T-helper 1 cell (primary cell): ENCODE results near the gene CDH23.

ENCODE experiments used
- DNase-seq, 5 donors: peaks; one replicate each; pipeline ENCODE4 v3.0.0-alpha.2; 2012 to 2020

Gene CDH23

GRCh38 chr10:71625445-71626175, 228.9 kb downstream of the CDH23 start:
- no peak for DNase-seq

GRCh38 chr10:71627230-71627939, 230.7 kb downstream of the CDH23 start:
- DNase-seq, result no peak

- no peak for DNase-seq
Measured at GRCh38 chr10:71627956-71628355, 231.2 kb downstream of the CDH23 start.

- no peak for DNase-seq
Measured at GRCh38 chr10:71629131-71629530, 232.4 kb downstream of the CDH23 start.

- DNase-seq, result no peak
Measured at GRCh38 chr10:71630168-71630567, 233.4 kb downstream of the CDH23 start.

GRCh38 chr10:71631007-71631861, 234.5 kb downstream of the CDH23 start:
- DNase-seq, result no peak

GRCh38 chr10:71632200-71632820, 235.6 kb downstream of the CDH23 start:
- DNase-seq, result no peak

GRCh38 chr10:71632896-71633600, 236.3 kb downstream of the CDH23 start:
- no peak for DNase-seq

- no peak for DNase-seq
Measured at GRCh38 chr10:71633920-71634319, 237.2 kb downstream of the CDH23 start.

- no peak for DNase-seq
Measured at GRCh38 chr10:71634531-71635164, 237.9 kb downstream of the CDH23 start.

- DNase-seq, result no peak
Measured at GRCh38 chr10:71635251-71635866, 238.6 kb downstream of the CDH23 start.

- DNase-seq, result no peak
Measured at GRCh38 chr10:71635867-71636266, 239.1 kb downstream of the CDH23 start.

- DNase-seq, result no peak
Measured at GRCh38 chr10:71636588-71636987, 239.9 kb downstream of the CDH23 start.

GRCh38 chr10:71637305-71637704, 240.6 kb downstream of the CDH23 start:
- no peak for DNase-seq

GRCh38 chr10:71638064-71638821, 241.5 kb downstream of the CDH23 start:
- DNase-seq, result peak in 1 of 5 donors; percentile 16

- DNase-seq, result no peak
Measured at GRCh38 chr10:71638822-71639719, 242.4 kb downstream of the CDH23 start.

GRCh38 chr10:71640607-71641006, 243.9 kb downstream of the CDH23 start:
- no peak for DNase-seq

- DNase-seq, result no peak
Measured at GRCh38 chr10:71641449-71641848, 244.7 kb downstream of the CDH23 start.

- DNase-seq, result no peak
Measured at GRCh38 chr10:71641986-71642385, 245.3 kb downstream of the CDH23 start.
